CD4-positive, alpha-beta T cell treated with Interleukin-10 for 1 hour (primary cell): Measurements from ENCODE around the gene IL21.
"Not testable (repeated sequence)": the region's sequence is repeated elsewhere in the genome, so short reads cannot be mapped to it uniquely, and the experiment has no call there.

Experiments
- DNase-seq: peaks from one replicate; pipeline ENCODE4 v3.0.0-alpha.2; 2020

IL21 gene

DNA sequence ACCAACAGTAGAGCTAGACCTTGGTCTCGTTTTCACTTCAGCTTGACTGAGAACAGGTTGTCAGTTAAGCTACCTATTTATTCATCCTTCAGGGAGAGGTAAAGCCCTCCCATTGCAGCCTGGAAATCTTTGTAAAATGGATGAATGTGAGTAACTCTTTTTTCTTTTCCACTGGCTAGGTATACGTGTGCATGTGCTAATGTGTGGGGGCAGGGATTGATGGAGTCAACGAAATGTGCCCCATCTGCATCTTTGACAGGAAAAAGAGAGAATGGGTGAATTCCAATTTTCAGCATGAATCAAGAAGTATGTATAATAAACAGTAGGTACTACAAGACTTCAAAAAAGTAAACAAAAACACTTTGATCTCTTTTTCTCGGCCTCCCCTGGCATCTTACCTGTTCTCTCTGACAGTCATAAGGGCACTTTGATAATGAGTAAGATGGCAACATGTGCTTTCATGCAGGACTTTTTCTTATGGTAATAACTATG is at the start of gene IL21:
TSS of gene IL21 (minus strand) at position 51 of the 492 bp plus-strand sequence. CDS start 55 bp downstream, outside the sequence.
- DNase-seq = no peak

GRCh38 chr4:122669911-122670738 is 49.3 kb upstream of the IL21 start:
- no peak for DNase-seq

DNA sequence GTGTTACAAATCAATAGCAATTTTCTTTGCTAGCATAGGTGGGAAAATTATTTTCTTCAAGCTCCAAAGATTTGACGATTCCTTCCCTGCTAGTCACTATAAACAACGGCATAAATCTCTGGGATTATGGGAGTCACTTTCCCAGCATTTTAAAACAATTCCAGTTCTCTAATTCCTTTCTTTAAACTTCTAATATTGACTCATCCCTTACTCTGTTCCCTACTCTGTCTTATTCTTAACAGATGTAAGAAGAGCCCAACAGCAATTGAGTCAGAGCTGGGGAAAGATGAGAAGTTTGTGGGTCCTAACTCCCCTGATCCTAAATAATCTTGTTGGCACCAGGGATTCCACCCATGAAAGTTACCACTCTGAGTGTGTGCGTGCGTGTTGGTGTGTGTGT is 47.4 kb upstream of the IL21 start:
- DNase-seq = no peak

GRCh38 chr4:122666527-122667245 is 45.8 kb upstream of the IL21 start:
- DNase-seq = no peak

- DNase-seq = no peak
Observed at GRCh38 chr4:122665161-122665929, 44.5 kb upstream of the IL21 start.

DNA sequence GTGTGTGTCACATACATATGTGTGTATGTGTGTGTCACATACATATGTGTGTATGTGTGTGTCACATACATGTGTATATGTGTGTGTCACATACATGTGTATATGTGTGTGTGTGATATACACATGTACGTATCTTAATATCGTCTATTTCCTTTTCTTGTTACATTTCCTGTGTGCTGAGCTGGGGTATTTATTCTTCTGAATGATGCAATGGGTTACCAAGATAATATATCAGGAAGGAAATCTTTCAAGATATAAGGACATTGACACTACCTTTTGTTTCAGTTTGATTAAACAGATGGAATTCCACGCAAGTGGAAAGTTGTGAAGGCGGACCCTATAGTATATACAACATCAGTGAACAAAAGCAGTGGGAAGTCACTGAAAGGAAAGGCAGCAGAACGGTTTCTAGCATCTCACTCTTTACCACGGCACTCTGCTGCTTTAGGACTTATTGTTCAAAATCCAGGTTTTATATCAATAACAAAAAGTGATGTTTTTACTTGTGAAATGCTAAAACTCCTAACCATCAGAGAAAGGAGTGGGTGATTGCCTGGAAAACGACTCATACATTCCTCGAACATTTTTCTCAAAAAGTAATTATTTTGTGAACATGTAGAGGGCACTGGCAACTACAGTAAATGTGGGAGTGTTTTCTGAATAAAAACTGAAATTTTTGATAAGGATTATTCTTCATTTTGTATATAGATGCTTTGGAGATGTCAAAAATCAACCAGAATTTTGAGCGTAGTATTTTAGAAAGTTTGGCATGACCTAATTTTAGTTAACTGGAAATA is 43.1 kb upstream of the IL21 start:
- DNase-seq = no peak

DNA sequence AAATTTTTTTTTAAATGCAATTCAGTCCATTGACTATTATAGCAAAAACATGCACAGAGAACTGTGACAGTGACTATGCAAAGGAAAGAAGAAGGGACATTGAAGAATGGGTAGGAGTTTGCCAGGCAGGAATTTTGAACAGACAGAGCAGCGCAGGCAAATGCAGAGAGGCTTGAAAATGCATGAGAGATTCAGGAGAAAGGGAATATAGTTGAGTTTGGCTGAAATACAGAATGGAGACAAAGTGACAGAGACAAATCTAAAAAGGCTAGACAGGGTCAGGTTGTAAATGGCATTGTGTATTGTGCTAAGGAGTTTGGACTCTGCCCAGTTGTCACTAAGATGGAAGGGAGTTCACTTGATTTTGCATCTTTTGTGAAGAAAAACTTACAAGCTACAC is 42.4 kb upstream of the IL21 start:
- DNase-seq = no peak

DNA sequence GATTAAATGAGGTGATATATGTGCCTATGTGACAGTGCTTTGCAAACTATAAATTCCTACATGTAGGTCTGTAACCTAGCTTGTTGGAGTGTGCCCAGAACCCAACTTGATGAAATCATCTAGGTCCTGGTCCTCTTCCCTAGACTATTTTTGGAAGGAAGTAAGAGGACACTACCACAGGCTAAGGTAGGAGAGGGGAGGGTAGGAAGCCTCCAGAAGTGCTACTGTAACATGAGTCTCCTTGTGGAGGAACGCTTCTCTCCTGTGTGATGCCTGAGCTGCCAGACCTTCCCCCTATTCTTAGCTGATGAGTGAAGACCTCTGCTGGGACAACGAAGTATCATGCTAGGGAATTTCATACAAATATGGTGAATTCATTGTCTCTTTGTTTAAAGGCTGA is 41.8 kb upstream of the IL21 start:
- DNase-seq = no peak

DNA sequence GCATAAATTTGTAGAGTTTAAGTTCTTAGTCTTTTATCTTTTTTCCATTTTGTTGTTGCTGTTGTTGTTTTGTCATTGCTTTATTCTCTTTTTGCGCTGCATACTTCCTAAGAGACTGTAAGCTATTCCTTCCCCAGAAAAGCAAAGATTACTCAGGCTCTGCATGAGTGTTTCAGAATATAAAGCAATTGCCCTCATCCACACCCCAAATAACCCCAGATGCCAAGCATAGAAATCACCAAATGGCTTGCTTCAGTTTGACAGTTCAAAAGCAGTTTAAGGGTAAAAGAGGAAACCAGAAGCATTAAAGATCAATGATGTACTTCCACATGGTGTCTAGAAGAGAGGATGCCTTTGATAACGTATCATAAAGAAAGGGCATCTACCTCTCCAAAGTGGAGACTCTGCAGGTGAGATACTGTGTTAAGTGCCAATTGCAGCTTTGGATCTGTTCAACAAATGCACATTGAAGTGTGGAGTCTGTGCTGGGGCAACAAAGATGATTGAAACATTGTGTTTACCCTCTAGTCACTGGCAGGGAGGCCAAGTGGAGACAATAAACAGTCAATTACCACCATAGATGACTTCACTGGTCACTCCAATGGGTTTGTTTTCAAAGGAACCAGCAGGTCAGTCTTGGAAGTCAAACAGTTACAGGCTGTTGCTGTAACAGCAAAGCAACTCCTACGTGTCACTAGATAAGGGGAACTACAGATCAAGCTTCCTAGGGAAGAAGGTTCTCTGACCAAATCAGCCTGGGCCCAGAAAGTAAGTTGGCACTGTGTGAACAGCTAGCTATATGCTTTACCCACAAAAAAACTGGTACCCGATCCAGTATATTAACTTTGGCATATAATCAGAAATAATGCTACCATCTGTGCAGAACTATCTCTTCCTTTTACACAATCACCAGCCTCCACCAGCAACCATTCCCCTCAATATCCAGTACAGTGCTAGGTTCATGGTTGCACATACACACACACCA is 40.6 kb upstream of the IL21 start:
- no peak for DNase-seq

DNA sequence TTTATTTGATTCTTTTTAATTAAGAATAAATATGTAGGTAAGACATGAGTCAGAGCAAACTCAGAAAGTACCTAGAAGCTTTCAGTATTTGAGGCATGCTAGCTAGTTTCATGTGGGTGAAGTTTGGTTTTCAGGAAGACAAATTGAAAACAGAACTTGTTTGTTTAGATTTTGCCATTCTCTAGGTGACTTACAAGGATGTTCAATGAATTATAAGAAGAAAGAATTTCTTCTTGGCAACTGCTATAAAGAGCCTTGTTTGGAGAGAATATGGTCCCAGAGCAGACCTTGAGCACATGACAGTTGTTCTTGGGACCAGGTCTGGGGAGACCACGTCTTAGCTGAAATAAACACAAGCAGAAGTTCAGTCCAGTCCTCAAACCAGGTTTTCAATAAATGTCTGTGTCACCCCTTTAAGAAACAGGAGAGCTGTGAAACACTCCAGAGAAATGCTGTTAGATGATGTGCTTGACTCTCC is 38.0 kb upstream of the IL21 start:
- DNase-seq = no peak

DNA sequence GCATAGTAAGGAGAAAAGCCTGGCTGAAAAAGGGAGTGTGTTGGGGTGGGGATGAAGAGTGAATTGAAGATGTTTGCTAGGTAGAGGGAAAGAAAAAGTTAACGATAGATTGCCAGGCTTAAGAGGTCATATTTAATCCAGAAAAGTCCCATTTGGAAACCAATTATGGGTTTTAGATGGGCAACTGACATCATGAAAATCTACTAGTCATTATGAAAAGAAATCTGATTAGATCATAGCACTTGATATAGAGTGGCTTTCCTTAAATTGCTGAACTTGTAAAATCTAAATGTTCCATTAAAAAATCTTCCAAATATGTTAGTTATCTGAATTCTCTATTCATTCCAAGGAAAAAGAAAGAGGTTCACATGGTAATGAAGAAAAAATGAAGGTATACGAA is 37.5 kb upstream of the IL21 start:
- no peak for DNase-seq

GRCh38 chr4:122657553-122657952 is 36.7 kb upstream of the IL21 start:
- no peak for DNase-seq

- DNase-seq = not testable (repeated sequence)
Observed at GRCh38 chr4:122656583-122656982, 35.7 kb upstream of the IL21 start.

DNA sequence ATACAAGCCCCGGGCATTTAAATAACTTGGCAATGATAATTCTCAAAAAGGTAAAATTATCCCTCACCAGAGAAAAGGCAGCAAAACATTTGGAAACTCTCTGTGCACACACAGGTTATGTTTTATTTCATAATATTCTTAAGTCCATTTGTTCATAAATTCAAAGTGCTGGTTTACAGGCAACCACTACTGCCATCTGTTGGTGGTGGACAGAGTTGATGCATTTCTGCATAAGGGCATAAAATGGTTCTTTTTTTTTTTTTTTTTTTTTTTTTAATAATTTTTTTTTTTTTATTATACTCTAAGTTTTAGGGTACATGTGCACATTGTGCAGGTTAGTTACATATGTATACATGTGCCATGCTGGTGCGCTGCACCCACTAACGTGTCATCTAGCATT is 31.5 kb upstream of the IL21 start:
- DNase-seq = peak; percentile 66

DNA sequence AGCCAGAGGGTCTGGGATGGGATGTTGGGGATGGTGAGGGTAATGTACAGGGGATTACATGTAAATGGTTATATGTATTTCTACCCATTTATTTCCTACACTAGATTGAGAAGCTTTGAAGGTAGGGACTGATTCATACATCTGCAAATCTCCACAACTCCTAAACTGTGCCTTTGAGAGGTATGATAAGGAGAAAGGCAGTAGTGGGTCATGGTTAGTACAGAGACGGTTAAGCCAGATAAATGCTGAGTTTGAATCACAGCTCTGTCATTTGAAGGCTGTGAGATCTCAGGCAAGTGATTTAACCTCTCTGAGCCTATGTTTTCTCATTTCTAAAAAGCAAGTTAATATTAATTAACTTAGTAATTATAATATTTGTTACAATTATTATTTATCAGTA is 29.3 kb upstream of the IL21 start:
- no peak for DNase-seq

DNA sequence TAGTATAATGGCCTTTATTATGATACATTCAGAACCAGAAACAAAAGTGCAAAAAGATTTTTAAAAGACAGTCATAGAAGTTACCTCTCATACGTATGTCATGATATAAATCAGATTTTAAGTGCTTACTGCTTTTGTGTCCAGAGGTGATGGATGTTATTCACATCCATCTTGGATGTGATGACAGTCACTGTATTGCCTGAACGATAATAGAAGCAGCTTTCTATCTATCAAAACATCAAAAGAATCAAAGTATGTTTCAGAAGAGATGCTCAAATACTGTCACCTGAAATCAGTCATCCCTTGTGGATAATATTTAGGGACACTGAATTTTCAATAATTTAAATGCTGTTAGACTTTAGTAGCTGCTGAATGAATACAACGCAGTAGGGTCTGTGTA is 26.8 kb upstream of the IL21 start:
- no peak for DNase-seq

- DNase-seq = no peak
Observed at GRCh38 chr4:122643257-122643656, 22.4 kb upstream of the IL21 start.

DNA sequence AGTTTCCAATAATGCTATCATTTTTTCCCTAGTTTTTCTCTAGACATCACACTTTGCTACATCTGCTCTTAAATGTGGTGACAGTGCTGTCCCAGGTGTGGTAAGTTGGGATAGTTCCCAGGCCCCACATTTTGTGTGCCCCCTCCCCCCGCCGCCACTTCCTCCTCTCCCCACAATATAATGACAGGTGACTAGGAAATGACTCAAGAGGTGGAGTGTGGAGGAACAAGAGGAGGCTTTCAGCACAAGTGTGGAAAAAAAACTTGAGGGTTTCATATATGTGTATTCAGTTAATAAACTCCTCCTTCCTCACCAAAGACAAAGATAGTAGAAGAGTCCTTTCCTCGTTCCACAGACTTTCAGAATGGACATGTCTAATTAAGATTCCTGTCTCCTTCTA is 18.3 kb upstream of the IL21 start:
- DNase-seq = no peak

DNA sequence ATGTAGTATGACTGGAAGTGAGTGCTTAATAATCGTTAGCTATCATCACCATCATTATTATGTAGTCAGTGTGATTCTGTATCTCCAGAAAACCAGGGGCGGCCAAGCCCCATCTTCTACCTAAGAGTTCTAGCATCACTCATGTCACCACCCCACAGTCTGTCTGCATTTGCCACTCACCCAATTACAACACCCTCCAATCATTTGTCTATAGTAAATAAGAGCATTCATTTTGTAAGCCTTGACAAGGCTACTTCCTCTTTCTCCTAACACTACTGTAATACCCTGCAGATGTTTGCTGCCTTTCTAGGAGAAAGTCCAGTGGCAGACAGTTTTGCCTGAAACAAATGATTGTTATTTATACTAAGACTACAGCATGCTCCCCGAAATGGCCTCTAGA is 15.8 kb upstream of the IL21 start:
- no peak for DNase-seq

- DNase-seq = peak; percentile 28
Observed at GRCh38 chr4:122635205-122635604, 14.3 kb upstream of the IL21 start.

DNA sequence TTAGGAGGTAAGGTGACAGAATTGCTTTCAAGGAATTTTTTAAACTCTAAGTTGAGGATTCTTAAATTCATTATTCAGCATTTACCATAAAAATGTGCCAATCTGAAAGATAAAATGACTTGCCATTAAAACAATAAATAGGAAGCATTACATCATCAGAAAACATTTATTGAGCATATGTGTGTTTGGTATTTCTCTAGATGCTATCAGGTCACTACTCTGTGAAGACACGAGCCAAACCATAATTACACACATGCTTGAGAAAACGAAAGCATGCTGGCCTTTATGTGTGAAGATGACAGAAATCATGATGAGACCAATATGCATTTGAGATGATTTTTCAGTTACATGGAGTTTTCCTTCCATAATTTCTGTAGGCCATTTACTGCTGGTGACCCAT is 12.3 kb upstream of the IL21 start:
- DNase-seq = no peak
